ENCODE measurements around the gene ITPRIPL2.

ITPRIPL2 gene

DNA sequence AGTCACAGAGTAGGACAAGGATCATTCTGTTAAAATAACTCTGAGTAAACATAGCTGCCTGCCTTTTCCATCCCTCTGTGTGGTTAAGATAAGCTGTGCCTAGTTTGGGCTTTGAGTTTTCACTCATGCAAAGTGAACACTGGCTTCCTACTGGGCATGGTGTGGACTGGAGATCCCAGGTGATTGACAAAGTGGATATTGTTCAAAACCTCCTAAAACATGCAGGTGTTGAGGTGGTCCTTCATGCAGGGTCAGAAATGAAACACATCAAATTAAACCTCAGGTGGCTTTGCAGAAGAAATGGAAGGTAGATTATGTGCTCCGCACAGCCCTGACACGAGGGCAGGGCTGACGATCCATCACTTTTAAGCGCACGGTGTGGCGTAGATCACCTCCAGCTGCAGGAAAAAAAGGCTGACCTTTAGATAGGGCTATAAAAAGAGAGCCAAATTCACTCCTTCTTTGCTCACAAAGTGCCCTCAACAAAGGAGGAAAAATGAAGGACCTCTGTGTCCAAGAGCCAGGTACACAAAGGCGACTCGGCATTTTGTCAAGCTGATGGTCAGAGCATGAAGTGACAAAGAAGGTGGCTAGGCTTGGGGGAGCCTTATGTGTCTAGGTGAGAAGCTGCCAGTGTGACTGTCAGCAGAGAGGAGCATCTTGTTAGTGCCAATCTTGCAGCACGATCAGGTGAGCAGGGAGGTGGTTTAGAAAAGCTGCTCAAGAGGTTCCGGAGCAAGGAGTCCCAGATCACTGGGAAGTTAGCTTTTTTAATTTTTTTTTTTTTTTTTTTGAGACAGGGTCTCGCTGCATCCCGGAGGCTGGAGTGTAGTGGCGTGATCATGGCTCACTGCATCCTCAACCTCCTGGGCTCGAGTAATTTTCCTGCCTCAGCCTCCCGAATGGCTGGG is 19.9 kb upstream of the ITPRIPL2 start:
- no peak for DNase-seq

DNA sequence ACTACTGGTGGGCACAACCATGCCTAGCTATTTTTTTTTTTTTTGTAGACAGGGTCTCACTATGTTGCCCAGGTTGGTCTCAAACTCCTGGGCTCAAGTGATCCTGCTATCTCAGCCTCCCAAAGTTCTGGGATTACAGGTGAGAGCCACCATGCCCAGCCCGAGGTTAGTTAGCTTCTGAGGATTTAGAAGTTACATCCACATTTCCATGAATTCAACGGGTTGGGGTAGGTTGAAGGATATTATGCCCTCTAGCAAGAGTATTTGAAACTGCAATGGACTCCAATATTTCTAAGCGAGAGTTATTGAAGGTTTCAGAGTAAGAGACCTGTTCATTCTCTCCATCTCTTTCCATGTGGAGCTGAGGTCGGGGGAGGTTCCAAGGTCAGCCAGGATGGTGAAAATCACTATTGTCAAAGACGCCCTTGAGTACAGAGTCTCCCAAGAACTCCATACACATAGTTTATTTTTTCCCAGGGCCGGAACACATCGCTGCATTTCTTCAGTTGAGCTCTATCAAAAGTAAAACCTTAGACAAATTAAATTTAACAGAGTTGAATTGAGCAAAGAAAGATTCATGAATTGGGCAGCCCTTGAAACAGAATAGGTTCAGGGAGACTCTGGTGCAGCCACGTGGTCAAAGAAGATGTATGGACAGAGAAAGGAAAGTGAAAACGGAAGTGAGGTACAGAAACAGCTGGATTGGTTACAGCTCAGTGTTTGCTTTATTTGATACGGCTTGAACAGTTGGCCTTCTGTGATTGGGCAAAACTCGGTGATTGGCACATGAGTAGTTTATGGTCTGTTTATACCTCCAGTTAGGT is 19.0 kb upstream of the ITPRIPL2 start:
- DNase-seq = no peak

DNA sequence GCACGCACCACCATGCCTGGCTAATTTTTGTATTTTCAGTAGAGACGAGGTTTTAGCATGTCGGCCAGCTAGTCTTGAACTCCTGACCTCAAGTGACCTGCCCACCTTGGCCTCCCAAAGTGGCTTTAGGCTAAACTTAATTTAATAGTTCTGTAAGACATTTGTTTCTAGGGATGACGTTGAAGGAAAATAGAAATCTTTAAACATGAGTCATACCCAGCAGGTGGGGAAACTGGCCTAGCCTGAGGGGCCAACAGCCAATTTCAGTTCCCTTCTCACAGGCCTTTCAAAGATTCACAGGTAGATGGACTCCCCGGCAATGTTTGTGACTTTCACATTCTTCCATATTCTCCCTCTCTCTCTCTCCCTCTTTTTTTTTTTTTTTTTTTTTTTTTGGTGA is 18.1 kb upstream of the ITPRIPL2 start:
- no peak for DNase-seq

DNA sequence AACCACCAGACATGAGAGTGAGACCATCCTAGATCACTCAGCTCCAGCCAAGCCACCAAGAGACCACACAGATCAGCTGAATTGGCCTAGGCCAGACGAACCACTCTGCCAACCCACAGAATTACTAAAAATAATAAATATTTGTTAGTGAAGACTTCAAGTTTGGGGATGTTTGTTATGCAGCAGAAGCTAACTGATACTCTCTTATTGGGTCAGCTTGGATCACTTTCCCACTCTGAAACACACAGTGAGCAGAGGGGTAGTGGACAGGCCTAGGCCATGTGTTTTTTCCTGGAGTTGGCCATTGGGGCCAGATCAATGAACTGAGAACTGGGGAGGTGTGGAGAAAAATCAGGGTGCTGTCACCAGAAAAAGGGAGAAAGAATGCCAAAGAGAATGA is 15.6 kb upstream of the ITPRIPL2 start:
- no peak for DNase-seq

DNA sequence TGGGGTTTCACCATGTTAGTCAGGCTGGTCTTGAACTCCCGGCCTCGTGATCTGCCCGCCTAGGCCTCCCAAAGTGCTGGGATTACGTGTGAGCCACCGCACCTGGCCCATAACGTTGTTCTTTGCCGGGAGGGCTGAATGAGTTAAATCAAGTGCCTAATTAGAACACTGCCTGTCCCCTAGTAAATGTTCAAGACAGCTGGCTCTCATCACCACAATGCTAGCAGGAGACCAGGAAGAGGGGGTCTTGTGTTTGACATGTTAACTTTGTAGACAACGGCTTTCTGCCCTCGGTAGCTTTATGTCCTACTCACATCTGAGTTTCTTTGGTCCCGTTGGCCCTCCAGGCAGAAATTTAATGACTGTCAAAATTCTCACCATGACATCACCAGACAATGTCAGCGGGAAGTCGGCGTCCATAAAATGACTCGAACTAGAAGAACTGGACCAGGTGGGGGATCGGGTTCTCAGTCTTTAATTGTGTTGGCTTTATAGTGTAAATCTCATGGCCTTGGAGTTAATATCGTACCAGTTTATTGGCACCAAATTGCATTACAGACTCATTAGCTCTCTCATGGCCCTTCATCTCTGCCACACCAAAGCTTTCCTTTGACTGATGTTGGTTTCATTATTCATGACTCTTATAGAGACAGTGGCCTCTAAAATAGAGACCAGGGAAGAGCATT is 11.4 kb upstream of the ITPRIPL2 start:
- DNase-seq = no peak

DNA sequence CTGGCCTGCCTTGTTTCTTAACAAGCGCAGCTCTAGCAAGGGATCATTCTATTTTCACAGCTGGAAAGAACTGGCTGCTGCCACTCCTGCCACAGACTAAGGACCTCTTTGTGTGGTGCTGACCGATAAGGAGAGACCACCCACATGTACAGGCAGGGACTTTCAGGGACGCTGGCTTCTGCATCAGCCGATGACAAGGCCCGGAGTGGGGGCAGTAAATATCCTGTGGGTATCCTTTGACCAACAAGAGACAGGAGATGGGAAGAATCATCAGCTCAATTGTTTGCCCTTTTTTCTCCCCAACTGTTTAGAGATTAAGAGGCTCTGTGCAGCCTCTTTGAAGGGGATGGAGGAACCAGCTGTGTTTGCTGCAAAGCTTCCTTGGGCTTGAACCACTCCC is 9.2 kb upstream of the ITPRIPL2 start:
- no peak for DNase-seq

DNA sequence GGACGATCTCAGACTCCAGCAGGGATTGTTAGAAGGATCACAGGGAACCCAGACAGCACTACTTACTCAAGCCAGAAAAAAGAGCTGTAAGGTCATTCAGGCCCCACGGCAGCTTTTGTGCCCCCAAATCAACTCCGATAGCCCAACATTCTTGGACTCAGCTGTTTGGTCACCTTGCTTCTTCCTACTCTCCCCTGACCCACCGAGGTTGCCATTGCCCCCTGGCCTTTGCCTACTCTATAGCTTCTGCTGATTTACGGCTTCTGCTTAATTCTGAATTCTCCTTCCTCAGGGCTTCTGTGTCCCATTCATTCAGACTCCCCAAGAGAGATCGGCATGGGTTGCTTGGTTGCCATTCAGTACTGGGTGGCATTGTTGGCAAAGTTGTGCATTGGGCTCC is 8.6 kb upstream of the ITPRIPL2 start:
- no peak for DNase-seq

DNA sequence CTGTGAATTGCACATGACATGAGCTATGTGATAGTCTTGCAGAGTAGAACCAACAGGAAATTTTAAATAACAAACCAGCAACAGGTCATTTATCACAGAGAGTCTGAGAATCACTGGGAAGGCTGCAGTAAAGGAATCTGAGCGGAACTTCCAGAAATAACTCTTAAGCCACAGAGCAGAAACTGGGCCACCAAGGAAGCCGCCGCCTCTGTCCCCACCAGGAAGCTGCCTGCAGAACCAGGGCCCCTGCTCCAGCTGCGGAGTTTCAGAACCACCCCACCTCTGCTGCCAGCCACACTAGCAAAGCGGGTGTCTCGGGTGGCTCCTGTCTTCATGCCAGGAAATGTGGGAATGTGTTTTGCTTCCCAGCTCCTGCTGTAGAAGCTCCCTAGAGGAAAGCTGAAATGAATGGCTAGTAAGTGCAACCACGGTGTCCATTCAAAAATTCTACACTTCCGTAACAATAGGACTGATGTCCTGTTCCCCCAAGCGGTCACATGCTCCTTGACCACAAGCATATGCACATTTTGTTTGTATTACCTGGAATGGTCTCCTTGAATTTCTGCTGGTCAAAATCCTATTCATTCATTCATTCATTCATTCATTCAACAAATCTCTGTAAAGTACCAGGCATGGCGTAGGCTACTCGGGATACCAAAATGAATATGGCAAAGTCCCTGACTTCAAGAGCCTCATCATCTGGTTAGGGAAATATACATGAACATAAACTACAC is 7.7 kb upstream of the ITPRIPL2 start:
- no peak for DNase-seq

DNA sequence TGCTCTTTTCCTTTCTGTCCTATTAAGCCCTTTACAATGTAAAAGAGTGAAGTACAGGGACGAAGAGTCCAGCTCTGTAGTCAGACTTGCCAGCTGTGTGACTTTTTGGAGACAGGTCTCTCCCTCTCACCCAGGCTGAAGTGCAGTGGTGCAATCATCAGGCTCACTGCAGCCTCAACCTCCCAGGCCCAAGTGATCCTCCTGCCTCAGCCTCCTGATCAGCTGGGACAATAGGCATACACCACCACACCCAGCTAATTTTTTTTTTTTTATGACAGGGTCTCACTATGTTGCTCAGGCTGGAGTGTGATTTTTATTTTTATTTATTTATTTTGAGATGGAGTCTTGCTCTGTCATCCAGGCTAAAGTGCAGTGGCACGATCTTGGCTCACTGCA is 7.1 kb upstream of the ITPRIPL2 start:
- no peak for DNase-seq

DNA sequence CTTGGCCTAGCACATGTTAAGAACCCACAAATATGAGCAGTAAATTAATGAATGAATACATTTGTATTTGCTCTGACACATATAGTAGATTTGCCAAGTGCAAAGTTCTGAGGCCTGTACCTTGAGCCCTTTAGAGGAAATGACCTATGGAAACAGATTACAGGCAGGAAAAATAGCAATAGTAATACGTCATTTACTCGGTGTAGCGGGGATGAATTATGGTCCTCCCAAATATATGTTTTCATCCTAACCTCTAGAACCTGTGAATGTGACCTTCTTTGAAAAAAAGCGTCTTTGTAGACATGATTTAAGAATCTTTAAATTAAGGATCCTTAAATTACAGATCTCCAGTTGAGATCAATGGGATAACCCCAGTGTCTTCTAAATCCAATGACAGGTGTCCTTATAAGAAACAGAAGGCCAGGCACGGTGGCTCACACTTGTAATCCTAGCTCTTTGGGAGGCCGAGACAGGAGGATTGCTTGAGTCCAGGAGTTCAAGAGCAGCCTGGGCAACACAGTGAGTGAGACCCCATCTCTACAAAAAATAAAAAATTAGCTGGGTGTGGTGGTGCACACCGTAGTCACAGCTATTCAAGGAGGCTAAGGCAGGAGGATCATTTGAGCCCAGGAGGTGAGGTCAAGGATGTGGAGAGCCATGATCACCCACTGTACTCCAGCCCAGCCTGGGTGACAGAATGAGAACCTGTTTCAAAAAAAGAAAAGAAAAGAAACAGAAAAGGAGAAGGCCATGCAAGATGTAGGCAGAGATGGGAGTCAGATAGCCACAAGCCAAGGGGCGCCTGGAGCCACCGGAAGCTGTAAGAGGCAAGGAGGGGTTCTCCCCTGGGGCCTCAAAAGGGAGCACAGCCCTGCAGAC is 5.1 kb upstream of the ITPRIPL2 start:
- DNase-seq = no peak

DNA sequence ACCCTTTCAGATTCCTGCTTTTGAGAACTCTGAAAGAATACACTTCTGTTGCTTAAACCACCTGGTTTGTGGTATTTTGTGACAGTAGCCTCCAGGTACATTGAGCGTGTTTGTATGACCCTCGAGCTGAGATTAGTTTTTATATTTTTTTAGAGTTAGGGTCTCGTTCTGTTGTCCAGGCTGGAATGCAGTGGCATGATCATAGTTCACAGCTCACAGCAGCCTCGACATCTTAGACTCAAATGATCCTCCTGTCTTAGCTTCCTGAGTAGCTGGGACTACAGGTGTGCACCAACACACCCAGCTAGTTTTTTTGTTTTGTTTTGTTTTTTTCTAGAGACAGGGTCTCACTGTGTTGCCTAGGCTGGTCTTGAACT is 4.5 kb upstream of the ITPRIPL2 start:
- DNase-seq = no peak

DNA sequence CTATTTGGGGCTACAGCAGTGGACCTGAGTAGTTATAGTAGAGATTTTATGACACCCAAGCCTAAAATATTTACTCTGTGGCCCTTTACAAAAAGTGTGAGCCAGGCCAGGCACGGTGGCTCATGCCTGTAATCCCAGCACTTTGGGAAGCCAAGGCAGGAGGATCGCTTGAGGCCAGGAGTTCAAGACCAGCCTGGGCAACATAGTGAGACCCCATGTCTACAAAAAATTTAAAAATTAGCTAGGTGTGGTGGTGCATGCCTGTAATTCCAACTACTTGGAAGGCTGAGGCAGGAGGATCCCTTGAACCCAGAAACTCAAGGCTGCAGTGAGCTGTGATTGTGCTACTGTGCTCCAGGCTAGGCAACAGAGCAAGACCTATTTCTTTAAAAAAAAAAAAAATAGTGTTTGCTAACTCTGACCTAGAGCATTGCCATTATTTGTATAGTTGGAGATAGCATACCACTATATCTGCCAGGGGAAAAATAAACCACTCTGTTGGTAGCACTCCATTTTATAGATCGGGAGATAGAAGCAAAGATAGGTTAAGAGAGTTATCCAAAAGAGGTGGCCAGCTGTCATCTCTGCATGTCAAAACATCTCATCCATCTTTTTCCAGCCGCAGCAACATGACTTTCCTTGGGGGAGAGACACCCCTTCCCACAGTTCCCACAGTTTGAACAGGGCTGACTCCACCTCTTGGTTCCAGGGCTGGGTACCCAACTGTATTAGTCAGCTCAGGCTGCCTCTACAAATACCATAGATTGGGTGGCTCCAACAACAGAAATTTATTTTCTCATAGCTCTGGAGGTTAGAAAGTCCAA is 3.0 kb upstream of the ITPRIPL2 start:
- DNase-seq = no peak

DNA sequence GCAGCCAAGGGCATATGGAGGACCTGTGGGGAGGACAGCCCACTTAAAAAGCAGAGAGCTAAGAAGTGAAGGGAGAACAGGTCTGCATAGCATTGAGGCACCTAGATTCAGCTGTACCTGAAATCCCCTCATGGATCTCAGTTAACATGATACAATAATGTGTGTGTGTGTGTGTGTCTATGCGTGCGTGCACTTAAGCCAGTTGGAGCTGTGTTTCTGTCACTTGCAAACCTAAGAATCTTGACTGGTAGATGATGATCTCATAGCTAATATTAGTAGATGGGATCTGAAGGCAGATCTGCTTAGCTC is 1.7 kb upstream of the ITPRIPL2 start:
- DNase-seq = no peak

DNA sequence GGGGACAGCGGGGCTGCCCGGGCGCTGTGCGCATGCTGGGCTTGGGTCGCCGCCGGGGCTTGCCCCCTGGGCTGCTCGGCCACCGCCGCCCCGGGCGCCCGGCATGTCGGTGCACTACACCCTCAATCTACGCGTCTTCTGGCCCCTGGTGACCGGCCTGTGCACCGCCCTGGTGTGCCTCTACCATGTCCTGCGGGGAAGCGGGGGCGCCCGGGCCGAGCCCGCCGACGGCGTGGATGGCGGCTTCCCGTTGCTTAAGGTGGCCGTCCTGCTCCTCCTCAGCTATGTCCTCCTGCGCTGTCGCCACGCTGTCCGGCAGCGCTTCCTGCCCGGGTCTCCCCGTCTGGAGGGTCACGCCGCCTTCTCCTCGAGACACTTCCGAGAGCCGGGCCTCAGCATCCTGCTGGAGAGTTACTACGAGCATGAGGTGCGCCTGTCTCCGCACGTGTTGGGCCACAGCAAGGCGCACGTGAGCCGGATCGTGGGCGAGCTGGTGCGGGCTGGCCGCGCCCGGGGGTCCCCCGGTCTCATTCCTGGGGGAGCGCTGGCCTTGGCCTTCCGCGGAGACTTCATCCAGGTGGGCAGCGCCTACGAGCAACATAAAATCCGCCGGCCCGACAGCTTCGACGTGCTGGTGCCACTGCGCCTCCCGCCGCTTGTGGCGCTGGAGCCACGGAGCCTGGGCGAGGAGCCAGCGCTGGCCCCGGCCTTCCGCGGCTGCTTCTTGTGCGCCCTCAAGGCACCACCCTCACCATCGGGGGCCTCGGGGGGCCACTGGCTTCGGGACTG is 789 bp downstream of the ITPRIPL2 start:
- DNase-seq = no peak

DNA sequence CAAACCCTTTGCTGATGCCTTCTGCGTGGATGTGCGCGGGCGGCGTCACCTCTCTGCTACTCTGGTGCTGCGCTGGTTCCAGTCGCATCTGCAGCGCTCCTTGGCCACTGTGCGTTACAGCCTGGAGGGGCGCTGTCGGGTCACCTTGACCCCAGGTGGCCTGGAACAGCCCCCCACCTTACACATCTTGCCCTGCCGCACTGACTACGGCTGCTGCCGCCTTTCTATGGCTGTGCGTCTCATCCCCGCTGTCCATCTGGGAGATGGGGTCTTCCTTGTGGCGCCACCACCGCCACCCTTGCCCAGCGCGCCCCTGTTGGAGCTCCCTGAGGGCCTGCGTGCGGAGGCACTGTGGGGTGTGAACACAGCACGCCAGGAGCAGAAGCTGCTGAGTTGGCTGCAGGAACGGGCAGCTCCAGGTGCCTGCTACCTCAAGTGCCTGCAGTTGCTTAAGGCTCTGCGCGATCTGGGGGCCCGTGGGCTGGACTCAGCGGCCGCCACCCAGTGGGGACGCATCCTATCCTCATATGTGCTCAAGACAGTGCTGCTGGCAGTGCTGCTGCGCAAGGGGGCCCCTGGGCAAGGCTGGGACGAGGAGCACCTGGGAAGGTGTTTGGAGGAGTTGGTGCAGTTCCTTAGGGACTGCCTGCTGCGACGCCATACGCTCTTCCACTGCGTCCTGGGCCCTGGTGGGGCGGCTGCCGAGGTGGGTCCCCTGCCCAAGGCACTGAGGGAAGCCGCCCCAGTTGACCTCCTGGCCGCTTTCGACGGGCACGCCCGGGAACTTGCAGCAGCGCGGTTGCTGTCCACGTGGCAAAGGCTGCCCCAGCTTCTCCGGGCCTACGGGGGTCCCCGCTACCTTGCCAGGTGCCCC is 1.6 kb downstream of the ITPRIPL2 start:
- no peak for DNase-seq

DNA sequence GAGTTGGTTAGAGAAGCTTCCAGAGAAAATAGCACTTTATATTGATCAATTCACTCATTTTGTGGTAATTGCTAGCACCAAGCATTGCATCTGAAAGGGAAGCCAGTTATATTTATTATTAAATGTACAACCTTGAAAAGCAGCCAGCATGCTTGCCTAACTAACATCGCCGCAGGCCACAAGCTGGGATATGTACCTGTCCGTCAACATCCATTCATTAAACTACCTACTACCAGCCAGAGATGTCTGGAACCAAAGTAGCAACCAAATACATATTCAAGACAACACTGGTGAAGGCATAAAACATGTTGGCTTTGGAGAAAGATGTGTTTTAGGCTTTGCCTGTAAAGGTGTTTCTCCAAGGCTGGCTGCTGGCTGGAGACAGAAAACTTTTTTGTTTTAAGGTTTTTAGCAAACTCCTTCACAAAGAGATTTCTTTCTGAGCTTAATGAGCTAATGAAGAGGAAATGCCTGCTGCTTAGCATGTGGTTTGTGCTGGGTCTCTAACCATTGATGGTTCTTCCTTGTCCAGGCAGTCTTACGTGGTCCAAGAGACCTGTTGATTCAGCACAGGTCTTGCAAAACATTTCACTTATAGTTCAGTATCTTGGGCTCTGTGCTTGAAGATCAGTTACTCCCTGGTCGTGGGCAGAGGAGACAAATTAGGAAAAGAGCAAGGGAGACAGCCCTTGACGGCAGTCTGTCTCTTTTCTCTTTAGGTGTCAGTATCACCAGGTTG is 3.1 kb downstream of the ITPRIPL2 start:
- no peak for DNase-seq

DNA sequence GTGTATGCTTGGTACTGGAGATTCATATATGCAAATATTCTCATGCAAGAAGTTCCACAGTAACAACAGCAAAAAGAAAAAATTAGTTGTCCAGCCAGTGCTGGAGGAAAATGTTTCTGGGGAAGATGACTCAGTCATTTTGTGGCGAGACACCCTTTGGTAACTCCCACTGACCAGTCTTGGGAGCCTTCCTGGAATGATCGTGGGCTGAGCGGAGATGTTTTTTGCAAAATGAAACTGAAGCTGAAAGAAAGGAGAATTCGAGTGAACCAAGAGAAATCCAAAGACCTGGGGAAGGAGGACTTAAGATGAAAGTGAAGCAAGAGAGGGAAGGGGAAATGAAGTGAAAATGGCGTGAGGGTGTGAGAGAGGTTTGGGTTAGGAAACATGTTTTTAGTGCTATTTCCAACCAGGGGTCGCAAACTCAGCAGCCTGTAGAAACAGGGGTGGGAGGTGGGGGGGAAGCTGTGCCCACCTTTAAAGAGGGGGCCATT is 5.2 kb downstream of the ITPRIPL2 start:
- no peak for DNase-seq

DNA sequence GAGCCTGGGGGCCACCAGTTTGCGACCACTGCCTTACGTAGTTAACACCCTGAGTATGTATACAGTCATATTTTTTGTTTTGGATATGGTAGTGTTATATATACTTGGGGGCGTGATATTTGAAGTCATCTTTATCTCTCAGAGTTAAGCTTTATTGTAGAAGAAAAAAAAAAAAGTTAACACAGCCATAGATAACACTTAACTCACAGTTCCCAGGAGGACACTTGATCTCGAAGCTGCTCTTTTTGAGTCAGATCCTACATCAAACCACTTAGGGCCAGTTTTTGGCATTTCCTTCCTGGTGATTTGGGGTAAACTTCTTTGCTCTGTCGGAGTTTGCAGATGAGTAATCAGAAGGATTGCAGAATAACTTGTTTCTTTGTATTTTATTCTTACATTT is 5.8 kb downstream of the ITPRIPL2 start:
- DNase-seq = no peak

Measured in NCI-H774 (cell line).